ENCODE measurements around the gene SCNN1A. TPM values are rescaled to one million over a fixed set of nuclear protein-coding genes. Genes with fewer than 3 reads are reported as not detected.
A peak's percentile ranks its signal among the peaks of the same experiment; 100 is the strongest.

SCNN1A gene
- total and polyA plus RNA-seq, 2 of the 4 experiments (the other 2 are of a cell fraction): 0.41 TPM; not detected in 1

- H2AK5ac ChIP-seq (ENCODE audit: low read depth, low read length): peak overlapping the region; percentile 86
- H3K4me3 ChIP-seq (ENCODE audit: insufficient read depth, low read depth, low read length): no peak overlapping the region
- in situ Hi-C loops (cut with MboI; ENCODE audit: low sequenced_read_pairs) (loop anchor here (5.0 kb wide), 1 partner anchor 36 kb away; no protein-coding TSS in a partner anchor), intact Hi-C loops (cut with micrococcal nuclease) (loop anchor here (2.0 kb wide), 1 partner anchor 36 kb away; no protein-coding TSS in a partner anchor), dilution Hi-C loops (cut with HindIII; ENCODE audit: low sequenced_read_pairs, unreplicated experiment) (no loop called here)
- H3K23ac ChIP-seq (ENCODE audit: low read depth, low read length): no peak overlapping the region
- H2BK15ac ChIP-seq (ENCODE audit: low read depth, low read length): peak overlapping the region; percentile 67; the same call in 2 of the 3 replicates
- H3K9me3 ChIP-seq (ENCODE audit: control insufficient read depth, insufficient read depth, low read length): no peaks in the 10 kb centered on the region
- peak overlapping the region; percentile 83 for H2BK20ac ChIP-seq (ENCODE audit: low read depth, low read length)
- H3K9me1 ChIP-seq (ENCODE audit: insufficient read depth, low read length): peaks cover 20% of the 10 kb centered on the region
- H3K9ac ChIP-seq (ENCODE audit: low read depth, low read length): 0 out of 2 replicates have a peak overlapping the region, but pooled peaks have one; percentile 7
- no peaks in the 10 kb centered on the region for H3K36me3 ChIP-seq (ENCODE audit: control insufficient read depth, insufficient read depth, low read length)
- 0 out of 2 replicates have a peak overlapping the region, but pooled peaks have one; percentile 20 for H3K4me2 ChIP-seq (ENCODE audit: low read depth, low read length)
- CTCF ChIA-PET: interaction anchor here (0.7 to 0.8 kb wide), 2 partner anchors 10 to 918 kb away, joined by 3 to 9 read pairs; no protein-coding TSS in a partner anchor
- peak overlapping the region; percentile 10 for H2AK9ac ChIP-seq (replicated peaks; ENCODE audit: low read depth, low read length, poor library complexity)
- TF ChIP-seq CHD1 (IDR thresholded peaks at IDR 0.05; ENCODE audit: low read depth, low read length) (no peak), SMC3 (IDR thresholded peaks at IDR 0.05; ENCODE audit: low read depth, low read length) (no peak), MAZ (IDR thresholded peaks at IDR 0.05; ENCODE audit: borderline replicate concordance, low read depth, low read length) (no peak), RAD21 (IDR thresholded peaks at IDR 0.05; ENCODE audit: low read length) (no peak), POLR2A (IDR thresholded peaks at IDR 0.05; ENCODE audit: low read depth, low read length) (no peak), FOS (IDR thresholded peaks at IDR 0.05; ENCODE audit: low read depth, low read length) (no peak), MXI1 (IDR thresholded peaks at IDR 0.05; ENCODE audit: borderline replicate concordance, low read depth, low read length) (no peak), RFX5 (IDR thresholded peaks at IDR 0.05; ENCODE audit: low read depth, low read length) (no peak), CEBPB (IDR thresholded peaks at IDR 0.05; ENCODE audit: low read depth, low read length) (no peak)
- TF ChIP-seq, protein P1, sequence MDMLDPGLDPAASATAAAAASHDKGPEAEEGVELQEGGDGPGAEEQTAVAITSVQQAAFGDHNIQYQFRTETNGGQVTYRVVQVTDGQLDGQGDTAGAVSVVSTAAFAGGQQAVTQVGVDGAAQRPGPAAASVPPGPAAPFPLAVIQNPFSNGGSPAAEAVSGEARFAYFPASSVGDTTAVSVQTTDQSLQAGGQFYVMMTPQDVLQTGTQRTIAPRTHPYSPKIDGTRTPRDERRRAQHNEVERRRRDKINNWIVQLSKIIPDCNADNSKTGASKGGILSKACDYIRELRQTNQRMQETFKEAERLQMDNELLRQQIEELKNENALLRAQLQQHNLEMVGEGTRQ (IDR thresholded peaks at IDR 0.05; ENCODE audit: low read depth, low read length): no peak
- TF ChIP-seq, protein P2, sequence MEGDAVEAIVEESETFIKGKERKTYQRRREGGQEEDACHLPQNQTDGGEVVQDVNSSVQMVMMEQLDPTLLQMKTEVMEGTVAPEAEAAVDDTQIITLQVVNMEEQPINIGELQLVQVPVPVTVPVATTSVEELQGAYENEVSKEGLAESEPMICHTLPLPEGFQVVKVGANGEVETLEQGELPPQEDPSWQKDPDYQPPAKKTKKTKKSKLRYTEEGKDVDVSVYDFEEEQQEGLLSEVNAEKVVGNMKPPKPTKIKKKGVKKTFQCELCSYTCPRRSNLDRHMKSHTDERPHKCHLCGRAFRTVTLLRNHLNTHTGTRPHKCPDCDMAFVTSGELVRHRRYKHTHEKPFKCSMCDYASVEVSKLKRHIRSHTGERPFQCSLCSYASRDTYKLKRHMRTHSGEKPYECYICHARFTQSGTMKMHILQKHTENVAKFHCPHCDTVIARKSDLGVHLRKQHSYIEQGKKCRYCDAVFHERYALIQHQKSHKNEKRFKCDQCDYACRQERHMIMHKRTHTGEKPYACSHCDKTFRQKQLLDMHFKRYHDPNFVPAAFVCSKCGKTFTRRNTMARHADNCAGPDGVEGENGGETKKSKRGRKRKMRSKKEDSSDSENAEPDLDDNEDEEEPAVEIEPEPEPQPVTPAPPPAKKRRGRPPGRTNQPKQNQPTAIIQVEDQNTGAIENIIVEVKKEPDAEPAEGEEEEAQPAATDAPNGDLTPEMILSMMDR (conservative IDR thresholded peaks at IDR 0.05; ENCODE audit: low read depth, low read length): no peak
- 82% methylated on average over 10 of the region's 14 CpGs; no CpG with 5 or more reads in 1 of the 2 experiments for WGBS, 2 experiments (ENCODE audit: extremely low coverage in 2 of 2, insufficient read length in 1 of 2)
- peak overlapping the region; percentile 80 for H3K4ac ChIP-seq (ENCODE audit: low read depth, low read length)
- H2AFZ ChIP-seq (replicated peaks; ENCODE audit: low read length, poor library complexity): no peak overlapping the region
- no peaks in the 10 kb centered on the region for H4K20me1 ChIP-seq (ENCODE audit: insufficient read depth, low read length)
- H4K5ac ChIP-seq (ENCODE audit: low read depth, low read length): peak overlapping the region; percentile 58; the same call in 1 of the 2 replicates
- H3K4me1 ChIP-seq (ENCODE audit: control insufficient read depth, insufficient read depth, low read length): peaks cover 33% of the 10 kb centered on the region
- H3K18ac ChIP-seq (ENCODE audit: low read depth, low read length): peak overlapping the region; percentile 82; the same call in 1 of the 2 replicates
- H4K91ac ChIP-seq (ENCODE audit: insufficient read depth, low read depth, low read length): peak overlapping the region; percentile 93
- no peaks in the 10 kb centered on the region; a peak in 1 of 4 replicates for H3K79me1 ChIP-seq (ENCODE audit: low read depth in 1 of 2, low read length in 2 of 2)
- no peak overlapping the region for H3K14ac ChIP-seq (replicated peaks; ENCODE audit: low read depth, low read length)
- peak overlapping the region; percentile 94 for H2BK120ac ChIP-seq (ENCODE audit: low read depth, low read length)
- peak overlapping the region in 1 of 2 experiments; percentile 89; a peak in 1 of 4 replicates for H4K8ac ChIP-seq (ENCODE audit: low read depth in 2 of 2, low read length in 2 of 2)
- H3K27ac ChIP-seq (ENCODE audit: insufficient read depth, low read length): peak overlapping the region; percentile 79; the same call in 1 of the 2 replicates
- no peaks in the 10 kb centered on the region for H3K27me3 ChIP-seq (ENCODE audit: control insufficient read depth, insufficient read depth, low read length)
- BruUV-seq (replicated peaks): no TSS peak
- DNase-seq: no peak
- no peak for ATAC-seq (ENCODE audit: low read depth)
- H2BK5ac ChIP-seq (ENCODE audit: low read depth, low read length, poor library complexity, severe bottlenecking): peak overlapping the region; percentile 89
- POLR2A ChIA-PET (ENCODE audit: unreplicated experiment): interaction anchor here (0.6 to 0.9 kb wide), 2 partner anchors 37 to 162 kb away, joined by 3 to 4 read pairs; no protein-coding TSS in a partner anchor
- no peak overlapping the region for H3K56ac ChIP-seq (ENCODE audit: extremely low read depth, insufficient read depth, low read length)
Observed at GRCh38 chr12:6373022-6373787, 2.2 kb downstream of the SCNN1A start.

Data from IMR-90 (cell line).